PFSK-1 (cell line): ENCODE data around the gene GNAI1.

Source experiments
- FOXP2 ChIP-seq: optimal IDR thresholded peaks from 2 replicates; pipeline ENCODE3; 2011; ENCODE audit warnings: borderline replicate concordance, control low read depth, inconsistent platforms; ENCODE audit not compliant: insufficient read depth; ENCODE audit errors: extremely low read length, extremely low read depth
- POLR2AphosphoS5 ChIP-seq: IDR thresholded peaks from 2 replicates; pipeline ENCODE4 v1.6.1; 2012; ENCODE audit warnings: low read depth, mild to moderate bottlenecking, control low read depth, low read length, moderate library complexity
- SIN3A ChIP-seq: IDR thresholded peaks from 2 replicates; pipeline ENCODE4 v1.6.1; 2012; ENCODE audit warnings: mild to moderate bottlenecking, low read length, moderate library complexity, borderline replicate concordance; ENCODE audit not compliant: insufficient read depth
- TAF1 ChIP-seq: IDR thresholded peaks from 2 replicates; pipeline ENCODE4 v1.6.1; 2012; ENCODE audit warnings: low read length, control low read depth, borderline replicate concordance; ENCODE audit not compliant: insufficient read depth
- TF ChIP-seq, protein P1 (sequence below), 2 experiments: IDR thresholded peaks; 2 replicates each; pipeline versions ENCODE4 v1.6.1 to v1.8.0; 2011 to 2012; ENCODE audit warnings: low read depth in 2 of 2, low read length in 2 of 2, control low read depth in 1 of 2, inconsistent platforms in 1 of 2, mild to moderate bottlenecking in 1 of 2, moderate library complexity in 1 of 2; ENCODE audit not compliant: insufficient read depth in 1 of 2

GNAI1 gene

DNA sequence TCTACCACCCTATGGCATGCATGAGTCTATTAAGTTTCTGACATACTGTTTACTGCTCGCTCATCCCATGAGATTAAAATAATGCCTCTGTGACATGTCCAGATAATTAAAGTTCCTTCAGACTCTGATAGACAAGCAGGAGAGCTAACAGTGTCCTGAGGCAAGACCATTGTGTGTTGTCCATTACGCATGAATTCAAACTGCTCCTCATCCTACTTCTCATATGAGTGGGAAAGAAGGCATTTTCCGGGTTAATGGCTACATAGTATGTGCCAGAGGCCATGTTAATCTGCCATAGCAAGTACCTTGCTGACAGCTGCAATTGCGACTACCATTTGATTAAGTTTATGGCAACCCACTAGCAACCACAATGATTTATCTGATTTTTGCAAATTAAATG lies 113.3 kb downstream of the GNAI1 start:
- no peak for TF ChIP-seq FOXP2
- TF ChIP-seq POLR2AphosphoS5: no peak
- TF ChIP-seq, protein P1, sequence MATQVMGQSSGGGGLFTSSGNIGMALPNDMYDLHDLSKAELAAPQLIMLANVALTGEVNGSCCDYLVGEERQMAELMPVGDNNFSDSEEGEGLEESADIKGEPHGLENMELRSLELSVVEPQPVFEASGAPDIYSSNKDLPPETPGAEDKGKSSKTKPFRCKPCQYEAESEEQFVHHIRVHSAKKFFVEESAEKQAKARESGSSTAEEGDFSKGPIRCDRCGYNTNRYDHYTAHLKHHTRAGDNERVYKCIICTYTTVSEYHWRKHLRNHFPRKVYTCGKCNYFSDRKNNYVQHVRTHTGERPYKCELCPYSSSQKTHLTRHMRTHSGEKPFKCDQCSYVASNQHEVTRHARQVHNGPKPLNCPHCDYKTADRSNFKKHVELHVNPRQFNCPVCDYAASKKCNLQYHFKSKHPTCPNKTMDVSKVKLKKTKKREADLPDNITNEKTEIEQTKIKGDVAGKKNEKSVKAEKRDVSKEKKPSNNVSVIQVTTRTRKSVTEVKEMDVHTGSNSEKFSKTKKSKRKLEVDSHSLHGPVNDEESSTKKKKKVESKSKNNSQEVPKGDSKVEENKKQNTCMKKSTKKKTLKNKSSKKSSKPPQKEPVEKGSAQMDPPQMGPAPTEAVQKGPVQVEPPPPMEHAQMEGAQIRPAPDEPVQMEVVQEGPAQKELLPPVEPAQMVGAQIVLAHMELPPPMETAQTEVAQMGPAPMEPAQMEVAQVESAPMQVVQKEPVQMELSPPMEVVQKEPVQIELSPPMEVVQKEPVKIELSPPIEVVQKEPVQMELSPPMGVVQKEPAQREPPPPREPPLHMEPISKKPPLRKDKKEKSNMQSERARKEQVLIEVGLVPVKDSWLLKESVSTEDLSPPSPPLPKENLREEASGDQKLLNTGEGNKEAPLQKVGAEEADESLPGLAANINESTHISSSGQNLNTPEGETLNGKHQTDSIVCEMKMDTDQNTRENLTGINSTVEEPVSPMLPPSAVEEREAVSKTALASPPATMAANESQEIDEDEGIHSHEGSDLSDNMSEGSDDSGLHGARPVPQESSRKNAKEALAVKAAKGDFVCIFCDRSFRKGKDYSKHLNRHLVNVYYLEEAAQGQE (IDR thresholded peaks at IDR 0.05; ENCODE audit: insufficient read depth in 1 of 2, low read depth in 2 of 2, low read length in 2 of 2): no peak
- TF ChIP-seq SIN3A: no peak
- TF ChIP-seq TAF1: no peak

DNA sequence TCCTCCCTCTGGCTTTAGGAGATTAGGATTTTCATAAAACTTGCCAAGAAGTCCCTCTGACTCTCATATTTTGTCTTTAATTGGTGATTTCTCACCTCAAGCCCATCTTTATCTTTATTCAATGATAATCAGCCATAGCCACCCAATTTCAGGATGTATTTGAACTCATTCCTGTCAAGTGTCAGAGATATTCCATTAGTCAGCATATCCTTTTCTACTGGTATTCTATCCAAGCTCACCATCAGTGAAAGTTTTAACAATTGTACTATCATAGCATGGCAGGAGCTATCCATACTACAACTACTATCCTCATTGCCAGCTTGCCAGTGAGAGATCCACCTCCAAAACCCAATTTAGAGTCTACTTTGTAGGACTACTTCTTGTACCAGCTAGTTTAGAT lies 114.6 kb downstream of the GNAI1 start:
- TF ChIP-seq SIN3A: no peak
- no peak for TF ChIP-seq TAF1
- TF ChIP-seq FOXP2: no peak
- TF ChIP-seq, protein P1 (IDR thresholded peaks at IDR 0.05; ENCODE audit: insufficient read depth in 1 of 2, low read depth in 2 of 2, low read length in 2 of 2): no peak
- TF ChIP-seq POLR2AphosphoS5: no peak

GRCh38 chr7:80249619-80250295 lies 115.1 kb downstream of the GNAI1 start:
- TF ChIP-seq FOXP2: no peak
- no peak for TF ChIP-seq SIN3A
- no peak for TF ChIP-seq TAF1
- TF ChIP-seq POLR2AphosphoS5: no peak
- TF ChIP-seq, protein P1 (IDR thresholded peaks at IDR 0.05; ENCODE audit: insufficient read depth in 1 of 2, low read depth in 2 of 2, low read length in 2 of 2): no peak

DNA sequence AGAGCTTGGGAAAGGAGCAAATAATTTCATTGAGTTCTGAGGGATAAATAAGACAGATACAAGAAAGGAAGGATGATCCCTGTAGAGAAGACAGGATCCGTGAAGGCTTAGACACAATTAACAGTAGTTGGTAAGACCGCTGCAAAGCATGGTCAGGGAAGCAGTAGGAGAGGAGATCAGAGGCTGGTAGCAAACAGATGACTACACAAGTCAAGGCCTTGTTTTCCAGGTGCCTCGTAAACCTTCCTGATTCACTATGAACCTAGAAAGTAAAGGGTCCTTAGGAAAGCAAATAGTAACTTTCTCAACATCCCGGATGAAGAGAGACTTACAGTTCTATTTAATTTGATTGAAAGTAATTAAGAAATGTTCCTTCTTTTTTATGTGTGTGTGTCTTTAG lies 118.6 kb downstream of the GNAI1 start:
- TF ChIP-seq POLR2AphosphoS5: no peak
- no peak for TF ChIP-seq SIN3A
- no peak for TF ChIP-seq TAF1
- TF ChIP-seq FOXP2: no peak
- TF ChIP-seq, protein P1 (IDR thresholded peaks at IDR 0.05; ENCODE audit: insufficient read depth in 1 of 2, low read depth in 2 of 2, low read length in 2 of 2): no peak

GRCh38 chr7:80253653-80254052 lies 119.0 kb downstream of the GNAI1 start:
- TF ChIP-seq FOXP2 (no peak), SIN3A (no peak), TAF1 (no peak), POLR2AphosphoS5 (no peak)
- TF ChIP-seq, protein P1 (IDR thresholded peaks at IDR 0.05; ENCODE audit: insufficient read depth in 1 of 2, low read depth in 2 of 2, low read length in 2 of 2): no peak
